Stimulated activated CD8-positive, alpha-beta memory T cell treated with anti-CD3 and anti-CD28 coated beads, Interleukin-15, amount 100 ng/mL, for 4 hours (primary cell): Measurements from ENCODE around the gene B3GNT9.

ENCODE experiments used
- DNase-seq, 2 donors: peaks; one replicate each; pipeline ENCODE4 v3.0.0-alpha.2; 2020; ENCODE audit warnings: low read depth in 2 of 2

B3GNT9 gene, protein sequence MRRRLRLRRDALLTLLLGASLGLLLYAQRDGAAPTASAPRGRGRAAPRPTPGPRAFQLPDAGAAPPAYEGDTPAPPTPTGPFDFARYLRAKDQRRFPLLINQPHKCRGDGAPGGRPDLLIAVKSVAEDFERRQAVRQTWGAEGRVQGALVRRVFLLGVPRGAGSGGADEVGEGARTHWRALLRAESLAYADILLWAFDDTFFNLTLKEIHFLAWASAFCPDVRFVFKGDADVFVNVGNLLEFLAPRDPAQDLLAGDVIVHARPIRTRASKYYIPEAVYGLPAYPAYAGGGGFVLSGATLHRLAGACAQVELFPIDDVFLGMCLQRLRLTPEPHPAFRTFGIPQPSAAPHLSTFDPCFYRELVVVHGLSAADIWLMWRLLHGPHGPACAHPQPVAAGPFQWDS

DNA sequence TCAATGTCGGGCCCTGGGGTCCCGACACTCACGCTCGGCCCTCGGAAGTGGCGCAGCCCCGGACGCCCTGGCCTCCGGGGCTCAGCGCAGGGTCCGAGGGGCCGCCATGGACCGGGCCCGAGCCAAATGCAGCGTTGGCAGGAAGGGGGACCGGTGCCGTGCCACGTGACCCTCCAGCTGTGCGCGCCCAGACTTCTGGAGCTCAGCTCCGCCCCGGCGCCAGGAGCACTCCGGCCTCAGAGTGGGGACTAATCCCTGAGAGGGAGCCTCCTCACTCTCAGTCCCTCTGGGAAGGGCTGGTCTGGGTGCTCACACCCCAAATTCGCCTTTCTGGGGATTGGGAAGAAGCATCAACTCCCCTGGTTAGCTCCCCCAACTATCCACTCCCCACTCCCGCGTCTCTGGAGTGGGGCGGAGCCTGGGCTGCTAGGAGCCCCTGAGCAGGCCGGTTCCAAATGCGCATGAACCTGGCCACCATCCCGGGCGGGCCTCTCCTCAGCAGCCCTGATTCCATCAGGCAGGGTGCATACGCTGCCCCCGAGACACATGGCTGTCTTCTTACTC, at the start of gene B3GNT9:
Gene B3GNT9 (minus strand): TSS at position 166 of the 564 bp plus-strand sequence. CDS start 513 bp downstream, outside the sequence.
- DNase-seq, result no peak

- no peak for DNase-seq
Observed at GRCh38 chr16:67200491-67200890, 49.7 kb upstream of the B3GNT9 start.

- no peak for DNase-seq
Observed at GRCh38 chr16:67199808-67200198, 49.0 kb upstream of the B3GNT9 start.

DNA sequence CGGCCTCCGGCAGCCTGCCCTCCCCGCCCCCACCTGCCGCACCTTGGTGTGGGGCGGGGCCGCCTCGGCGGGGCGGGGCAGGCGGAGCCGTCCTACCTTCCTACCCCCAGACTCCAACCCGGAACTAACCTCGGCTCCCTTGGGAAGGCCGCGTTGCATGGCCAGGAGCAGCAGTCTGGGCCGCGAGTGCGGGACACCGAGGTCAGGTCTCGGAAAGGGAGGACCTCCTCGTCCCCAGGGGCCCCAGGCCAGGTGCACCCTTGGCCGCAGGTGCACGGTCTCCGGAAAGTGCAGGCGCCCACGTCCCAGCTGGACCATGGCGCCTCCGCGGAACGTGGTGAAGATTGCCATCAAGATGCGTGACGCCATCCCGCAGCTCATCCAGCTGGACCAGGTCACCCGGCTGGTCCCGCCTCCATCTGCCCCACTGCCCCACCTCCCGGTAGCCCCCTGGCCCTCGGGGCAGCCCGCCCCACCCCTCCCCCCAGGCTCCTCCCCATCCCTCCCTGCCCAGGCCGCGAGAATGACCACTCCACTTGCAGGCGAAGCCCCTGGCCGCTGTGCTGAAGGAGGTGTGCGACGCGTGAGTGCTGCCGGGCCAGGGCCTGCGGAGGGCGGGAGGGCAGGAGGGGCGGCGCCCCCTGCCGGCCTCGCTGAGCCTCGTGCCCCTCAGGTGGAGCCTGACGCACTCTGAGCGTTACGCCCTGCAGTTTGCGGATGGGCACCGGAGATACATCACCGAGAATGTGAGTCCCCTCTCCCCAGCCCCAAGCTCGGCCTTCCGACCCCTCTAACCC, 48.4 kb upstream of the B3GNT9 start, which contains the start of gene ELMO3:
Gene ELMO3 (plus strand): TSS at position 121 of the 797 bp plus-strand sequence. CDS start 196 bp downstream, at position 317.
- DNase-seq, result no peak

- DNase-seq, result no peak
Observed at GRCh38 chr16:67198238-67198734, 47.5 kb upstream of the B3GNT9 start.

GRCh38 chr16:67197704-67198103, 46.9 kb upstream of the B3GNT9 start:
- no peak for DNase-seq

GRCh38 chr16:67196881-67197280, 46.1 kb upstream of the B3GNT9 start:
- no peak for DNase-seq

- no peak for DNase-seq
Observed at GRCh38 chr16:67195676-67196075, 44.9 kb upstream of the B3GNT9 start.

- DNase-seq, result no peak
Observed at GRCh38 chr16:67194260-67194659, 43.5 kb upstream of the B3GNT9 start.

- DNase-seq, result no peak
Observed at GRCh38 chr16:67193536-67193935, 42.7 kb upstream of the B3GNT9 start.

- DNase-seq, result no peak
Observed at GRCh38 chr16:67192781-67193361, 42.1 kb upstream of the B3GNT9 start.

- DNase-seq, result peak; percentile 63 to 74
Observed at GRCh38 chr16:67191995-67192681, 41.3 kb upstream of the B3GNT9 start, which contains the start of gene E2F4. TSS of gene E2F4 (plus strand) at chr16:67192155. CDS start at chr16:67192228, 73 bp downstream.

- no peak for DNase-seq
Observed at GRCh38 chr16:67191411-67191994, 40.7 kb upstream of the B3GNT9 start.

GRCh38 chr16:67190448-67191399, 39.9 kb upstream of the B3GNT9 start:
- no peak for DNase-seq

DNA sequence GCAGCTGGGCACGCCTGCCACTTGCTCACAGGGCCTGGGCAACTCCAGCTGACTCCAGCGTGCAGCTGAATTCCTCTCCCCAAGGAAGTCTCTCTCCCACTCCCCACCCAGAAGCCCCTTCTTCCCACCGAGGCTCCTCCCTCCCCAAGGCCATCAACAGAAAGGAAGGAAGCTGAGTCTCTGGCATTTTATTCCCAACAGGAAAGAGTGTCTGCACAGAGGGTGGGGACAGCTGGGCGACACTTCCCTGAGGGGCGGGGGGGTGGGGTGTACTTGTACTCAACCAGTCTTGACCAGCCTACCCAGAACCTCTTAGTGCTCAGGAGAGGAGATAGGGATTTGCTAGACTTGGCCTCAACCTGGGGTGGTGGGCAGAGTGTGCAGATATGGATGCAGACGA, 39.2 kb upstream of the B3GNT9 start, which contains the start of gene EXOC3L1:
Gene EXOC3L1 (minus strand): TSS at position 96 of the 400 bp plus-strand sequence. CDS start 460 bp downstream, outside the sequence.
- no peak for DNase-seq

- no peak for DNase-seq
Observed at GRCh38 chr16:67188798-67189197, 38.0 kb upstream of the B3GNT9 start.

- DNase-seq, result no peak
Observed at GRCh38 chr16:67188323-67188722, 37.5 kb upstream of the B3GNT9 start.

- no peak for DNase-seq
Observed at GRCh38 chr16:67187175-67187890, 36.5 kb upstream of the B3GNT9 start.

GRCh38 chr16:67186550-67186950, 35.8 kb upstream of the B3GNT9 start:
- no peak for DNase-seq
